GM12873 (cell line): ENCODE data around the gene DQX1.

Experiments used
- TF ChIP-seq, protein P1 (sequence below): IDR thresholded peaks from 2 replicates; pipeline ENCODE4 v1.5.1; 2012; ENCODE audit warnings: low read depth, mild to moderate bottlenecking, moderate library complexity, low read length, control low read depth; ENCODE audit not compliant: insufficient read depth; ENCODE audit errors: missing control alignments

Gene DQX1

DNA sequence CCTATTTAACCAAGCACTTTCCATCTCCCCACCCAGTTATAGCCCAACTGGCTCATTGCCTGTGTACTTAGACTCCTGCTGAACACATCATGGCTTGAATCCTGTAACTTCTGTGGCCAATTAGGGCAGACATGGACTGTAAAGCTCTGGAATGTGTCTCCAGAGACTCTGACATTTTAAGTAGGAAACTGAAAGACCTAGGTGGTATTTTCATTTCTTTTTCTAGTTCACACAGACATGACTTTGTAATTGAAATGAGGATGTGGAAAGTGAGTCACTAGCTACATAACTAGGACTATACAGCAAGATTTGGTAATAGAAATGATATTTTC is 40.7 kb upstream of the DQX1 start:
- TF ChIP-seq, protein P1, sequence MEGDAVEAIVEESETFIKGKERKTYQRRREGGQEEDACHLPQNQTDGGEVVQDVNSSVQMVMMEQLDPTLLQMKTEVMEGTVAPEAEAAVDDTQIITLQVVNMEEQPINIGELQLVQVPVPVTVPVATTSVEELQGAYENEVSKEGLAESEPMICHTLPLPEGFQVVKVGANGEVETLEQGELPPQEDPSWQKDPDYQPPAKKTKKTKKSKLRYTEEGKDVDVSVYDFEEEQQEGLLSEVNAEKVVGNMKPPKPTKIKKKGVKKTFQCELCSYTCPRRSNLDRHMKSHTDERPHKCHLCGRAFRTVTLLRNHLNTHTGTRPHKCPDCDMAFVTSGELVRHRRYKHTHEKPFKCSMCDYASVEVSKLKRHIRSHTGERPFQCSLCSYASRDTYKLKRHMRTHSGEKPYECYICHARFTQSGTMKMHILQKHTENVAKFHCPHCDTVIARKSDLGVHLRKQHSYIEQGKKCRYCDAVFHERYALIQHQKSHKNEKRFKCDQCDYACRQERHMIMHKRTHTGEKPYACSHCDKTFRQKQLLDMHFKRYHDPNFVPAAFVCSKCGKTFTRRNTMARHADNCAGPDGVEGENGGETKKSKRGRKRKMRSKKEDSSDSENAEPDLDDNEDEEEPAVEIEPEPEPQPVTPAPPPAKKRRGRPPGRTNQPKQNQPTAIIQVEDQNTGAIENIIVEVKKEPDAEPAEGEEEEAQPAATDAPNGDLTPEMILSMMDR: no peak

DNA sequence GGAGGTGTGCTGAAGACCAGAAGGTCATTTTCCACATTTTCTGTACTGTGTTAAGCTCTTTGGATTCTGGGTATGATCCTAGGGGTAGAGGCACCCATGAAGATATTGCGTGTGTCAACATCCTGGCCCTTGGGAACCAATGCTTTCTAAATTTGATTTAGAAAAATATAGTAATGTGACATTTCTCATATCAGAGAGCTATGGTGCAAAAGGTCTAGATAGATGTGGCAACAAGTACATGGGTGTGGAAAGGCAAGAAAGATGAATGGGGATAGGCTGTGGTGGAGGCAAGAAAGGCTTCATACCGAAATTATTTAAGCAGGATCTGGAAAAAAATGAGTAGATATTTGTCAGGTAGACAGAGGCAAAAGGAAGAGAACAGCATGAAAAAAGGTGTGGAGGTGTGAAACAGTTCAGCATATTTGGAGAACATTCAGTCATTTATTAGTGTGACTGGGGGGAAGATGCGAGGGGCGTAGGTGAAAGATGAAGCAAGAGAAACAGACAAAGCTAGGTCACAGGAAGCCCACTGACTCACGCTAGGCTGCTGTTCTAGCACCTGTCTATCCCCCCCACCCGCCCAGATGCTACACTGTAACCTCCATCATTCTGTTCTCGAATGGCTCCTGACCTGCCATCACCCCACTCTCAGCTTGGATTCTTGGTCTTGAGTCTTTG is 40.2 kb upstream of the DQX1 start:
- TF ChIP-seq, protein P1: no peak

DNA sequence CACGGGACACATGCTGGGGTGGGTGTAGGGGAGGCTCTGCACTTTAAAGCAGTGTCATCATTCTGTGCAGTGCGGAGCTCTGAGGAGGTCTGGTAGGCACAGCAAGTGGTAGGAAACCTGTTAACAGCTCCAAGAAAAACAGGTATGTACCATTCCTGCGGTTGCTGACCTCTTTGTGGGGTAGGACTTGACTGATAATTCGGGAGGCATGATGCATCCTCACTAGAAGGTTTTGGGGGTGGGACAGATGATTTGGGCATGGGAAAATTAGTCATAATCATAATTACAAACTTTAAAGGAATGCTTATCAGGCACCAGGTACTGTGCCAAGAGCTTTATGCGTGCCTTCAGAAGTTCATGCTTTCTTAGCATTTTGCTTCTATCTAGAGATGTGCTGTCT is 38.2 kb upstream of the DQX1 start:
- TF ChIP-seq, protein P1: no peak

DNA sequence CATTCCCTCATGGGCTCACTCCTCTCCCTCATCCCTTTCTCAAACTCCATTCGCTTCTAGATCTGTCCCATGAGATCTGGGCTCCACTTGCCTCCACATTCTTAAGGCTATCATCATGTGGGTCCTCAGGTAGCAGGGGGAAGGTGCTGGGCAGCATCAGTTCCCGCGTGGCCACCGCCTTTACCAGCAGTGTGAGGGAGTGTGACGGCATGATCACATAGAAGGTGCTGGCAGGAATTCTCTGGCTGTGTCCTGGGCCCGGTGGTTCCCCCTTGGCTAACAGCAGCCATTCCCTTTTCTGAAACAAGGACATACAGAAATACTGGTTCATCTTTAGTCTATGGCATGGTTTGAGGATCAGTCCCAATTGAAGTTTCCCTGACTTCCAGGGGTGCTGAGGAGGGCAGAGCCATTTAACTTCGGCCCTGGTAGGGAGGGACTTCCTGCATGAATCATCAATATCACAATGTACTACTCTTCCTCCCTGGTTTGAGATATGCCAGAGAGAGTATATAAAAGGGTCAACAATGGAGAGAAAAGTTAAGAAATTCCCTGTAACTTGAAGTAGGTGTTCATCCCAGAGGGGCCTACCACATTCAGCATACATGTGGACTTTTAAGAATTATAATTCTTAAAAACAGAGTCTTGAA is 36.2 kb upstream of the DQX1 start:
- TF ChIP-seq, protein P1: no peak

DNA sequence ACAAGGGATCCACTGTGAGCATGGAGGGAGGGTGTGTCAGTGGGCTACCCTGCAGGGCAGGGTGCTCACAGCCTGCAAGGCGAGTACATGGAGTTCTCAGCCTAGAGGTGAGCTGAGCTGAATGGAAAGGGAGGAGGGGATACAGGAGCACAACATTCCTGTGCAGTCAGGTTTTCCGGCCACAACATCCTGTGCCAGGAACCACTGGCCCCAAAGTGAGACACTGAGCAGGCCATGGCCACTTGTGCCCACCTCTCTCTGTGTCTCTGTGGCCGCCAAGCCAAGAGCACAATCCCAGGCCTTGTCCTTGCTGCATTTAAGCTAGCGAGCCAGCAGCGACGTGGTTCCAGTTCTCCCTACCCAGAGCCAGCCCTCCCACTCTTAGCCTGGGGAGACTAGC is 34.6 kb upstream of the DQX1 start:
- TF ChIP-seq, protein P1: no peak

DNA sequence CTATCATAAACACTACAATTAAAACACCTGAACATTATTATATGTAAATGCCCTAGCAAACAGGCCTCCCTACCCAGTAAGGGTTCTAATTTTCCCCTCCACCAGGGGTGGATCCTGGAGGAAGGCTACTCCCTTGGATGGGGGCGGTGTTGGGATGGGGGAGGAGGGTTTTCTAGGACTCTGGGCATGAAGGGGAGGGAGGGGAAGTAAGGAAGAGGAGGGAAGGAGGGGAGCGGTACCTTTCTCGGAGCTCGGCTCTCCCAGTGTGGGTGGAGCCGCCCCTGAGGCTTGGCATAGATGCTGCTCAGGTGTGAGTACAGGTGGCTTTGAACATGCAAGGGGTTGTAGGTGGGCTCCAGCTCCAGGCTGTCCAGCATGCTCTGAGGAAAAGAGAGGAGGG is 33.9 kb upstream of the DQX1 start:
- TF ChIP-seq, protein P1: no peak

DNA sequence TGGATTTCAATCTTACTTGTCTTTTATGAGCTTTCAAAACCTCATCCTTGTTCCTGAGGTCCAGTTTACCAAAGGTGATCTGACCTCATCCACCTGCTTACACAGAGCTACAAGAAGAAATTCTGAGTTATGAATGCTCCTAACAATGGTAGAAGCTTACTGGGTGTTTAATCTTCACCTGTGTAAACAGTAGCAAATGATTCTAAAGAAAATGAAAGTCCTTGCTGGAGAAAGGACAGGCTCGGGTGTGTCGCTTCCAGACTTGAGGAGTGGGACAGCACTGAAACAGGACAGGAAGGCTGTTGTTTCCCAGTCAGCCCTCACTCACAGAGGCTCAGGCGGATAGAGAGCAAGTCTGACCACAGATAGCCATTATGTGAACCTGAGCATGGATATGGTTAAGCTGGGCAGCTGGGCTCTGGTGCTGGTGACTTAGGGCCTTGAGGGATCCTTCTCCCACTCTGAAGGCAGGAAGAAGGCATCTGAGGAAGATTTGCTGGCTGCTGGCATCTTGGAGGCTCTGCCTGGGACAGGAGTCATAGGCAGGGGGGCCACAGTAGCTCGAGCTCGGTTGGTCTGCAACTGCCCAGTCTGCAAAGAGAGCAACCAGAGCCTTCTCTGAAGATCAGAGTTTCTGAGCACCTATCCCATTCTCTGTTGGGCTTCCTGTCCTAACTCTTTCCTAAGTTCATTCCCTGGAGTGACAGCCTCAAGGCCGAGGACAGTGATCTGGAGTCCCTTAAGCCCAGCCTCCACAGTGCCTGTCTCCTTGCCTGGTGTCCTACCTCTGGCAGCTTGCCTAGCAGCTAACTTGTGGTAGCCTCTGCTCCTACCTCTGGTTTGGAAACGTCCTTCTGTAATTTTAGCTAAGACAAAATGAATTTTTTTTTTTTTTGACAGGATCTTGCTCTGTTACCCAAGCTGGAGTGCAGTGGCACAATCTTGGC is 32.5 kb upstream of the DQX1 start:
- TF ChIP-seq, protein P1: no peak
